ENCODE results near the gene ITGB1BP2. TPM values are rescaled to one million over a fixed set of nuclear protein-coding genes. Genes with fewer than 3 reads are reported as not detected.
"Not testable (repeated sequence)": the region's sequence is repeated elsewhere in the genome, so short reads cannot be mapped to it uniquely, and the experiment has no call there.

ITGB1BP2 gene
- total RNA-seq, 1 experiment from 2014 or later, result 0.32 TPM

DNA sequence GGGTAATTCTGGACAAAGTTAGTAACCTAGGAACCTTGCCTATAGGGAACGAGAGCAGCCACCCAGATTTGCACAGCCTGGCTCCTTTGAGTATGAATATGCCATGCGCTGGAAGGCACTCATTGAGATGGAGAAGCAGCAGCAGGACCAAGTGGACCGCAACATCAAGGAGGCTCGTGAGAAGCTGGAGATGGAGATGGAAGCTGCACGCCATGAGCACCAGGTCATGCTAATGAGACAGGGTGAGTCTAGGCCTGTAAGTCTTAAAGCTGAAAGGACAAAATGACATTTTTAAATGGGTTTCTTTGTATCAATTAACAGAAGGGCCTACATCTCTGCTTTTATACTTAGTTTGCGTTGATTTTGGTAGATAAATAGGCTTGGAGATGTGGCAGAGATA lies 4.7 kb upstream of the ITGB1BP2 start:
- in situ Hi-C loops (cut with HindIII; ENCODE audit: low pct_unique_long_range_greater_than_20kb, low sequenced_read_pairs), result no loop called here

GRCh38 chrX:71298119-71298518 lies 3.4 kb upstream of the ITGB1BP2 start:
- in situ Hi-C loops (cut with HindIII; ENCODE audit: low pct_unique_long_range_greater_than_20kb, low sequenced_read_pairs), result no loop called here
- DNase-seq (ENCODE audit: low read depth, low spot score), result no peak

More for the DNA sequence above, 4.7 kb upstream of the ITGB1BP2 start:
- no peak for DNase-seq (ENCODE audit: low read depth, low spot score)

GRCh38 chrX:71300064-71300463 lies 1.5 kb upstream of the ITGB1BP2 start:
- DNase-seq (ENCODE audit: low read depth, low spot score); in situ Hi-C loops (cut with HindIII; ENCODE audit: low pct_unique_long_range_greater_than_20kb, low sequenced_read_pairs): not testable (repeated sequence)

DNA sequence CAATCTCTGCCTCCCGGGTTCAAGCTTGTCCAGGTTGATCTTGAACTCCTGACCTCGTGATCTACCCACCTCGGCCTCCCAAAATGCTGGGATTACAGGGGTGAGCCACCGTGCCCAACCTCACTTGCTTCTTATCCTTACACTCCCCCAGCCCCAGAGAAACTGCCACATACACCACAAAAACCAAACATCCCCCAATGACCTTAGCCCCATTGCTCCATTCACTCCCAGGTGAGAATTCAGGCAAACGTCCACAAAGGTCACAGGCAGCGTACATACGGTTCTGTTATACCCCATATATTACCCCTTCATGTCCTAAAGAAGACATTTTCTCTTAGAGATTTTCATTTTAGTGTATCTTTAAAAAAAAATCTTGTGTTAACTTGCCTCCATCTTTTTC lies 1.1 kb upstream of the ITGB1BP2 start:
- DNase-seq (ENCODE audit: low read depth, low spot score); in situ Hi-C loops (cut with HindIII; ENCODE audit: low pct_unique_long_range_greater_than_20kb, low sequenced_read_pairs): not testable (repeated sequence)

GRCh38 chrX:71302461-71303213 lies 1.1 kb downstream of the ITGB1BP2 start:
- in situ Hi-C loops (cut with HindIII; ENCODE audit: low pct_unique_long_range_greater_than_20kb, low sequenced_read_pairs), result no loop called here
- no peak for DNase-seq (ENCODE audit: low read depth, low spot score)

DNA sequence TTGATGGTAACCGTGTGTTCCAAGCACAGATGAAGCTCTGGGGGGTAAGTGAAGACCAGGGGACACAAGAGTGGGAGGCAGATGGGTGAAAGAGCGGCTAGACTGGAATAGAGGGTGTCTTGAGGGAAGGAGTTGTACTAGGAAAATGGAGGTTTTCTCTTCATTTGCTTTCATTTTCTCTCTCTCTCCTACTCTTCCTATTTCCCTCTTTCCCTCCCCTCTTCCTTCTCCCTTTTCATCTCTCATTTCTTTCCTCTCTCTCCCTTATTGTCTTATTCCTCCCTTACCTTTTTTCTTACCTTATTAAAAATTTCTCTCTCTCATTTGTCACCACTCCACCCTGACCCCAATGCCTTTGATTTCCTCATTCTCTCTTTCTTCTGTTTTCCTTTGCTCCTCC lies 3.0 kb downstream of the ITGB1BP2 start:
- DNase-seq (ENCODE audit: low read depth, low spot score), result no peak
- in situ Hi-C loops (cut with HindIII; ENCODE audit: low pct_unique_long_range_greater_than_20kb, low sequenced_read_pairs), result no loop called here

- in situ Hi-C loops (cut with HindIII; ENCODE audit: low pct_unique_long_range_greater_than_20kb, low sequenced_read_pairs), result no loop called here
- DNase-seq (ENCODE audit: low read depth, low spot score), result no peak
Measured at GRCh38 chrX:71315917-71316316, 14.4 kb downstream of the ITGB1BP2 start.

DNA sequence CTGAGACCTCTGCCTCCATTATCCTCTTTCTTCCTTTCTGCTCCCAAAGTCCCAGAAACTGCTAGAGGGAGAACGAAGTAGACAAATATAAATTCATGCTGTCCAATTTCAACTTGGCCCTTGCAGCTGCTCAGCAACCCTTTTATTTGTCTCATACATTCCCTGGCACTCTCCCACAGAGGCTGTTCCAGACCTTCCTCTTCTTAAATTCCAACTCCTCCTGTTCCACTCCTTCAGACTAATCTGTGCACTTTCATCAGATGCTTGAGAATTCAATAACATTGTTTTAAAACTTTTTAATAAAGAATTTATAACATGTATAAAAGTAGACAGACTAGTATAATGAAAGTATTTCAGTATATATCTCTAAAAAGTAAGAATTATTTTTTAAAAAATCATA lies 15.4 kb downstream of the ITGB1BP2 start:
- DNase-seq (ENCODE audit: low read depth, low spot score); in situ Hi-C loops (cut with HindIII; ENCODE audit: low pct_unique_long_range_greater_than_20kb, low sequenced_read_pairs): not testable (repeated sequence)

GRCh38 chrX:71320126-71320525 lies 18.6 kb downstream of the ITGB1BP2 start:
- DNase-seq (ENCODE audit: low read depth, low spot score), result no peak
- in situ Hi-C loops (cut with HindIII; ENCODE audit: low pct_unique_long_range_greater_than_20kb, low sequenced_read_pairs), result no loop called here

- no peak for DNase-seq (ENCODE audit: low read depth, low spot score)
- in situ Hi-C loops (cut with HindIII; ENCODE audit: low pct_unique_long_range_greater_than_20kb, low sequenced_read_pairs), result no loop called here
Measured at GRCh38 chrX:71321731-71322130, 20.2 kb downstream of the ITGB1BP2 start.

GRCh38 chrX:71324452-71324851 lies 22.9 kb downstream of the ITGB1BP2 start:
- DNase-seq (ENCODE audit: low read depth, low spot score); in situ Hi-C loops (cut with HindIII; ENCODE audit: low pct_unique_long_range_greater_than_20kb, low sequenced_read_pairs): not testable (repeated sequence)

- in situ Hi-C loops (cut with HindIII; ENCODE audit: low pct_unique_long_range_greater_than_20kb, low sequenced_read_pairs), result no loop called here
- no peak for DNase-seq (ENCODE audit: low read depth, low spot score)
Measured at GRCh38 chrX:71326394-71326793, 24.8 kb downstream of the ITGB1BP2 start.

GRCh38 chrX:71349151-71349665 lies 47.7 kb downstream of the ITGB1BP2 start:
- DNase-seq (ENCODE audit: low read depth, low spot score); in situ Hi-C loops (cut with HindIII; ENCODE audit: low pct_unique_long_range_greater_than_20kb, low sequenced_read_pairs): not testable (repeated sequence)

GRCh38 chrX:71349867-71350266 lies 48.3 kb downstream of the ITGB1BP2 start:
- DNase-seq (ENCODE audit: low read depth, low spot score); in situ Hi-C loops (cut with HindIII; ENCODE audit: low pct_unique_long_range_greater_than_20kb, low sequenced_read_pairs): not testable (repeated sequence)

DNA sequence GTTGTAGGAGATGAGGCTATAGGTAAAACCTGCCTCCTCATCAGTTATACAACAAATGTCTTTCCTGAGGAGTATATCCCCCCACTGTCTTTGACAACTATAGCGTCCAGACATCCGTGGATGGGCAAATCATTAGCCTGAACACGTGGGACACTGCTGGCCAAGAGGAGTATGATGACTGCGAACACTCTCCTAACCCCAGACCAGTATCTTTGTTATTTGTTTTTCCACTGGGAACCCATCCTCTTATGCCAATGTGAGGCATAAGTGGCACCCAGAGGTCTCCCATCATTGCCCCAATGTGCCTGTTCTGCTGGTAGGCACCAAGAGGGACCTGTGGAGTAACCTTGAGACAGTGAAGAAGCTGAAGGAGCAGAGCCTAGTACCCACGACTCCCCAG lies 50.9 kb downstream of the ITGB1BP2 start:
- in situ Hi-C loops (cut with HindIII; ENCODE audit: low pct_unique_long_range_greater_than_20kb, low sequenced_read_pairs); DNase-seq (ENCODE audit: low read depth, low spot score): not testable (repeated sequence)

Other genes with a start within 250 kb of the ITGB1BP2 start
- gene SNX12, start 233.4 kb upstream of the ITGB1BP2 start, total RNA-seq (2014; rRNA removed; shearing (Covaris generic)), result 91.7 and 94.2 TPM in 2 replicates
- gene FOXO4, start 205.9 kb upstream of the ITGB1BP2 start, total RNA-seq (2014; rRNA removed; shearing (Covaris generic)), result 6.7 TPM in 2 replicates
- gene CXorf65, start 195.0 kb upstream of the ITGB1BP2 start, total RNA-seq (2014; rRNA removed; shearing (Covaris generic)), result not detected in 2 replicates
- gene IL2RG, start 190.2 kb upstream of the ITGB1BP2 start, total RNA-seq (2014; rRNA removed; shearing (Covaris generic)), result not detected in 2 replicates
- 13.5 and 14.1 TPM in 2 replicates for gene MED12, start 183.2 kb upstream of the ITGB1BP2 start, total RNA-seq (2014; rRNA removed; shearing (Covaris generic))
- gene NLGN3, start 156.9 kb upstream of the ITGB1BP2 start, total RNA-seq (2014; rRNA removed; shearing (Covaris generic)), result 0.05 and 0.24 TPM in 2 replicates
- gene GJB1, start 78.5 kb upstream of the ITGB1BP2 start, total RNA-seq (2014; rRNA removed; shearing (Covaris generic)), result 351 and 367 TPM in 2 replicates
- 15.0 and 17.3 TPM in 2 replicates for gene ZMYM3, start 47.6 kb upstream of the ITGB1BP2 start, total RNA-seq (2014; rRNA removed; shearing (Covaris generic))
- 496 and 503 TPM in 2 replicates for gene NONO, start 18.1 kb upstream of the ITGB1BP2 start, total RNA-seq (2014; rRNA removed; shearing (Covaris generic))
- gene TAF1, start 64.6 kb downstream of the ITGB1BP2 start, total RNA-seq (2014; rRNA removed; shearing (Covaris generic)), result 13.1 and 14.3 TPM in 2 replicates
- gene OGT, start 231.4 kb downstream of the ITGB1BP2 start, total RNA-seq (2014; rRNA removed; shearing (Covaris generic)), result 80.3 and 98.0 TPM in 2 replicates

All from SK-MEL-5 (cell line).